Liver (tissue), 3 donors: Measurements from ENCODE around the gene AMOTL1.

ENCODE experiments used
- EGR1 ChIP-seq, 2 donors: IDR thresholded peaks; 2 replicates each; pipeline ENCODE4 v1.6.1; 2016 to 2018; ENCODE audit warnings: antibody characterized with exemption in 2 of 2, low read depth in 2 of 2
- GABPA ChIP-seq, 2 donors: IDR thresholded peaks in 1 of 2; conservative IDR thresholded peaks in 1 of 2; 2 replicates each; pipeline ENCODE4 v1.6.1; 2016; ENCODE audit warnings: antibody characterized with exemption in 2 of 2, mild to moderate bottlenecking in 1 of 2, moderate library complexity in 1 of 2
- HNF4G ChIP-seq: IDR thresholded peaks from 2 replicates; pipeline ENCODE4 v1.6.1; 2016; ENCODE audit warnings: antibody characterized with exemption
- JUND ChIP-seq, 2 donors: IDR thresholded peaks; 2 replicates each; pipeline ENCODE4 v1.6.1; 2016; ENCODE audit warnings: antibody characterized with exemption in 2 of 2
- MAX ChIP-seq: IDR thresholded peaks from 2 replicates; pipeline ENCODE4 v1.6.1; 2016; ENCODE audit warnings: antibody characterized with exemption
- RAD21 ChIP-seq, 2 donors: IDR thresholded peaks; 2 replicates each; pipeline ENCODE4 v1.6.1; 2016; ENCODE audit warnings: antibody characterized with exemption in 2 of 2, mild to moderate bottlenecking in 2 of 2
- REST ChIP-seq: IDR thresholded peaks from 2 replicates; pipeline ENCODE4 v1.6.1; 2016; ENCODE audit warnings: antibody characterized with exemption, mild to moderate bottlenecking
- SP1 ChIP-seq: IDR thresholded peaks from 2 replicates; pipeline ENCODE4 v1.6.1; 2018; ENCODE audit warnings: antibody characterized with exemption, mild to moderate bottlenecking
- TAF1 ChIP-seq: conservative IDR thresholded peaks from 2 replicates; pipeline ENCODE4 v1.6.1; 2016; ENCODE audit warnings: antibody characterized with exemption, mild to moderate bottlenecking
- YY1 ChIP-seq: IDR thresholded peaks from 2 replicates; pipeline ENCODE4 v1.6.1; 2016; ENCODE audit warnings: antibody characterized with exemption, mild to moderate bottlenecking
- ZBTB33 ChIP-seq: IDR thresholded peaks from 2 replicates; pipeline ENCODE4 v1.6.1; 2016; ENCODE audit warnings: antibody characterized with exemption
- TF ChIP-seq, protein P1 (sequence below): fragments of 150-350 bp; IDR thresholded peaks from 2 replicates; pipeline ENCODE4 v1.5.1; 2017; ENCODE audit warnings: improper control_type of control experiment, low read depth, low read length; ENCODE audit not compliant: missing input control
- TF ChIP-seq, protein P2 (sequence below): IDR thresholded peaks from 2 replicates; pipeline ENCODE4 v1.6.1; 2016; ENCODE audit warnings: antibody characterized with exemption
- donor health status: healthy.
- donor health status: healthy.

- TF ChIP-seq, protein P1, sequence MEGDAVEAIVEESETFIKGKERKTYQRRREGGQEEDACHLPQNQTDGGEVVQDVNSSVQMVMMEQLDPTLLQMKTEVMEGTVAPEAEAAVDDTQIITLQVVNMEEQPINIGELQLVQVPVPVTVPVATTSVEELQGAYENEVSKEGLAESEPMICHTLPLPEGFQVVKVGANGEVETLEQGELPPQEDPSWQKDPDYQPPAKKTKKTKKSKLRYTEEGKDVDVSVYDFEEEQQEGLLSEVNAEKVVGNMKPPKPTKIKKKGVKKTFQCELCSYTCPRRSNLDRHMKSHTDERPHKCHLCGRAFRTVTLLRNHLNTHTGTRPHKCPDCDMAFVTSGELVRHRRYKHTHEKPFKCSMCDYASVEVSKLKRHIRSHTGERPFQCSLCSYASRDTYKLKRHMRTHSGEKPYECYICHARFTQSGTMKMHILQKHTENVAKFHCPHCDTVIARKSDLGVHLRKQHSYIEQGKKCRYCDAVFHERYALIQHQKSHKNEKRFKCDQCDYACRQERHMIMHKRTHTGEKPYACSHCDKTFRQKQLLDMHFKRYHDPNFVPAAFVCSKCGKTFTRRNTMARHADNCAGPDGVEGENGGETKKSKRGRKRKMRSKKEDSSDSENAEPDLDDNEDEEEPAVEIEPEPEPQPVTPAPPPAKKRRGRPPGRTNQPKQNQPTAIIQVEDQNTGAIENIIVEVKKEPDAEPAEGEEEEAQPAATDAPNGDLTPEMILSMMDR = no peak
- TF ChIP-seq MAX (no peak), TAF1 (no peak), GABPA (IDR thresholded peaks at IDR 0.05 in 1 of 2, conservative IDR thresholded peaks at IDR 0.05 in 1 of 2) (no peak), JUND (IDR thresholded peaks at IDR 0.05) (no peak), EGR1 (IDR thresholded peaks at IDR 0.05; ENCODE audit: low read depth in 2 of 2) (no peak), REST (no peak), HNF4G (no peak), RAD21 (IDR thresholded peaks at IDR 0.05) (no peak), YY1 (no peak), ZBTB33 (no peak), SP1 (no peak)
- TF ChIP-seq, protein P2, sequence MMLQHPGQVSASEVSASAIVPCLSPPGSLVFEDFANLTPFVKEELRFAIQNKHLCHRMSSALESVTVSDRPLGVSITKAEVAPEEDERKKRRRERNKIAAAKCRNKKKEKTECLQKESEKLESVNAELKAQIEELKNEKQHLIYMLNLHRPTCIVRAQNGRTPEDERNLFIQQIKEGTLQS = no peak
These were observed 38.3 kb downstream of the AMOTL1 start for GRCh38 chr11:94806419-94806818.
